Hepatocyte (in vitro differentiated cells): ENCODE data around the gene KSR1. TPM values are rescaled to one million over a fixed set of nuclear protein-coding genes. Genes with fewer than 3 reads are reported as not detected.

Experiments used
- DNase-seq: peaks from one replicate; pipeline ENCODE4 v3.0.0-alpha.2; 2016; ENCODE audit warnings: low spot score
- H2AFZ ChIP-seq: fragments of 200-600 bp; sonication (generic); 2 replicates; pipeline ENCODE4 v1.6.0; 2016; ENCODE audit warnings: antibody characterized with exemption, mild to moderate bottlenecking
- H3K27ac ChIP-seq: fragments of 200-600 bp; sonication (generic); 2 replicates; pipeline ENCODE4 v1.5.1; 2016; ENCODE audit warnings: mild to moderate bottlenecking
- H3K27me3 ChIP-seq: fragments of 200-600 bp; sonication (generic); 2 replicates; pipeline ENCODE4 v1.6.1; 2016
- H3K36me3 ChIP-seq: fragments of 200-600 bp; sonication (generic); replicated peaks from 2 replicates; pipeline ENCODE4 v1.5.1; 2016; ENCODE audit warnings: low read depth; ENCODE audit not compliant: insufficient read depth
- H3K4me1 ChIP-seq: fragments of 200-600 bp; sonication (generic); 2 replicates; pipeline ENCODE4 v1.5.1; 2016; ENCODE audit warnings: mild to moderate bottlenecking, moderate library complexity; ENCODE audit not compliant: insufficient read depth
- H3K4me2 ChIP-seq: fragments of 200-600 bp; sonication (generic); 2 replicates; pipeline ENCODE4 v1.6.0; 2016
- H3K4me3 ChIP-seq: fragments of 200-600 bp; sonication (generic); 2 replicates; pipeline ENCODE4 v1.5.1; 2016; ENCODE audit warnings: mild to moderate bottlenecking
- H3K79me2 ChIP-seq: fragments of 200-600 bp; sonication (generic); 2 replicates; pipeline ENCODE4 v1.6.0; 2017; ENCODE audit warnings: mild to moderate bottlenecking
- H3K9me2 ChIP-seq: fragments of 200-600 bp; sonication (generic); replicated peaks from 2 replicates; pipeline ENCODE4 v1.6.0; 2017; ENCODE audit warnings: mild to moderate bottlenecking; ENCODE audit not compliant: insufficient read depth
- H3K9me3 ChIP-seq: fragments of 200-600 bp; sonication (generic); 2 replicates; pipeline ENCODE4 v1.5.1; 2016; ENCODE audit warnings: low read depth, mild to moderate bottlenecking
- H4K20me1 ChIP-seq: fragments of 200-600 bp; sonication (generic); 2 replicates; pipeline ENCODE4 v1.6.0; 2016; ENCODE audit warnings: mild to moderate bottlenecking; ENCODE audit not compliant: insufficient read depth, poor library complexity, severe bottlenecking
- CTCF ChIP-seq: fragments of 200-600 bp; sonication (generic); IDR thresholded peaks from 2 replicates; pipeline ENCODE4 v1.5.1; 2016; ENCODE audit warnings: antibody characterized with exemption, mild to moderate bottlenecking; ENCODE audit not compliant: poor library complexity
- EZH2 ChIP-seq: fragments of 200-600 bp; sonication (generic); IDR thresholded peaks from 2 replicates; pipeline ENCODE4 v1.6.1; 2016; ENCODE audit warnings: antibody characterized with exemption, mild to moderate bottlenecking, borderline replicate concordance
- EZH2phosphoT487 ChIP-seq: fragments of 200-600 bp; sonication (generic); IDR thresholded peaks from one replicate; pipeline ENCODE4 v1.6.1; 2018; ENCODE audit warnings: antibody characterized with exemption, mild to moderate bottlenecking, low read depth, moderate library complexity; ENCODE audit not compliant: unreplicated experiment, severe bottlenecking
- WGBS: methylation state at CpG from one replicate; pipeline ENCODE4 v1.1.6; 2016; ENCODE audit warnings: low lambda C conversion rate; ENCODE audit errors: missing lambda C conversion rate; 5-methylcytosine and 5-hydroxymethylcytosine counted together
- polyA plus RNA-seq: library from polyadenylated mRNA; unstranded; fragments of >200 nt; fragmentation: Nextera tagmentation; extraction: Ambion mirVana; gene quantifications from 2 replicates; pipeline ENCODE4 v1.2.1, GENCODE V29; 2016
- total RNA-seq: library from RNA; depleted of rRNA; stranded (reverse); fragments of >200 nt; gene quantifications from 2 replicates; pipeline ENCODE4 v1.2.3, GENCODE V29; 2014

KSR1 gene
- total and polyA plus RNA-seq, 2 experiments from 2014 or later, result 16.2 to 32.6 TPM

GRCh38 chr17:27442702-27443101, 13.5 kb upstream of the KSR1 start:
- H3K4me3 ChIP-seq, result no peak overlapping the region
- WGBS, result 74% methylated on average over 5 of the region's 5 CpGs
- H3K9me3 ChIP-seq, result no peaks in the 10 kb centered on the region
- H3K27ac ChIP-seq, result no peak overlapping the region
- H3K4me1 ChIP-seq, result no peaks in the 10 kb centered on the region
- no peaks in the 10 kb centered on the region for H4K20me1 ChIP-seq
- no peaks in the 10 kb centered on the region for H3K9me2 ChIP-seq
- DNase-seq, result no peak
- no peak overlapping the region for H3K4me2 ChIP-seq
- TF ChIP-seq CTCF (no peak), EZH2 (no peak), EZH2phosphoT487 (no peak)
- H2AFZ ChIP-seq, result no peak overlapping the region
- no peaks in the 10 kb centered on the region for H3K27me3 ChIP-seq
- no peaks in the 10 kb centered on the region for H3K36me3 ChIP-seq
- H3K79me2 ChIP-seq, result no peaks in the 10 kb centered on the region

DNA sequence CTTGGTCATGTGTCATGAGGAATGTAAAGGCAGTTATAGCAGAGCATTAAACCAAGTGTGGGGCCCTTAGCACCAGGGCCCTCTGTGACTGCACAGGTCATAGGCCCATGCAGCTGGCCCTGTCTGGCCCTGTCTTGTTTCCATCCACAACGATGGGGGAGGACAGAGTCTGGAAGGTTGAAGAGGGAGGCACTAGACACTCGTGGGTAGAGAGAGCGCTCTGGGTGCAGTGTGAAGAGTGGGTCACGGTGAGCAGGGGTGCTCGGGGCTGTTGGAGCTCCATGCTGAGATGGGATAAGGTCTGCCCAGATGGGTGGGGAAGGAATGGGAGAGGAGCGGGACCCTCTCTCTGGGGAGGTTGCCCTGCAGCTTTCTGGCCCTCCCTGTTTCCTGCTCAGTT, 12.8 kb upstream of the KSR1 start:
- Histone ChIP-seq H4K20me1 (no peaks in the 10 kb centered on the region), H3K27me3 (no peaks in the 10 kb centered on the region), H3K79me2 (no peaks in the 10 kb centered on the region), H3K4me2 (no peak overlapping the region), H3K27ac (no peak overlapping the region), H3K36me3 (no peaks in the 10 kb centered on the region), H2AFZ (no peak overlapping the region), H3K4me1 (no peaks in the 10 kb centered on the region), H3K9me2 (no peaks in the 10 kb centered on the region), H3K4me3 (no peak overlapping the region), H3K9me3 (no peaks in the 10 kb centered on the region)
- TF ChIP-seq CTCF (no peak), EZH2 (no peak), EZH2phosphoT487 (no peak)
- no peak for DNase-seq
- 86% methylated on average over 6 of the region's 6 CpGs for WGBS

GRCh38 chr17:27445971-27446370, 10.3 kb upstream of the KSR1 start:
- DNase-seq, result no peak
- H3K36me3 ChIP-seq, result no peaks in the 10 kb centered on the region
- no peaks in the 10 kb centered on the region for H3K27me3 ChIP-seq
- no peaks in the 10 kb centered on the region for H3K79me2 ChIP-seq
- H3K4me2 ChIP-seq, result no peak overlapping the region
- H3K9me2 ChIP-seq, result no peaks in the 10 kb centered on the region
- H3K27ac ChIP-seq, result no peak overlapping the region
- TF ChIP-seq EZH2 (no peak), CTCF (no peak), EZH2phosphoT487 (no peak)
- no peaks in the 10 kb centered on the region for H3K4me1 ChIP-seq
- H2AFZ ChIP-seq, result no peak overlapping the region
- no peak overlapping the region for H3K4me3 ChIP-seq
- WGBS, result 89% methylated on average over 7 of the region's 8 CpGs
- H3K9me3 ChIP-seq, result no peaks in the 10 kb centered on the region
- no peaks in the 10 kb centered on the region for H4K20me1 ChIP-seq
